Fibroblast of the aortic adventitia (primary cell): ENCODE data around the gene HEBP2. TPM values are rescaled to one million over a fixed set of nuclear protein-coding genes. Genes with fewer than 3 reads are reported as not detected.

Source experiments
- DNase-seq: peaks from one replicate; pipeline ENCODE4 v3.0.0-alpha.2; 2010; ENCODE audit warnings: low read depth
- H3K4me3 ChIP-seq: 2 replicates; pipeline ENCODE4 v1.5.1; 2011; ENCODE audit warnings: low read depth, mild to moderate bottlenecking, control low read depth, low read length, moderate library complexity
- total RNA-seq: library from RNA; depleted of rRNA; stranded (reverse); fragments of >200 nt; gene quantifications from 2 replicates; pipeline ENCODE4 v1.2.3, GENCODE V29; 2012; ENCODE audit warnings: low replicate concordance
- TF ChIP-seq, protein P1 (sequence below): IDR thresholded peaks from 2 replicates; pipeline ENCODE4 v1.5.1; 2011; ENCODE audit warnings: mild to moderate bottlenecking, low read length, control low read depth, inconsistent platforms; ENCODE audit not compliant: insufficient read depth

The HEBP2 gene
- total RNA-seq, 1 donor = 17.1 TPM

DNA sequence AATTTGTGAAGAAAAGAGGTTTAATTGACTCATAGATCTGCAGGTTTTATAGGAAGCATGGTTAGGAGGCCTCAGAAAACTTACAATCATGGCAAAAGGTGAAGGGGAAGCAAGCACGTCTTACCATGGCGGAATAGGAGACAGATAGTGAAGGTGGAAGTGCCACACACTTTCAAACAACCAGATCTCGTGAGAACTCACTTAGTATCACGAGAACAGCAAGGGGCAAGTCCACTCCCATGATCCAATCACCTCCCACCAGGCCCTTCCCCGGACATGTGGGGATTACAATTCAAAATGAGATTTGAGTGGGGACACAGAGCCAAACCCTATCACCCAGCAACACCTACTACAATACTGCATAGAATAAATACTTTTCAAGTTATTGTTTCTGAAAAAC is 7.3 kb upstream of the HEBP2 start:
- TF ChIP-seq, protein P1, sequence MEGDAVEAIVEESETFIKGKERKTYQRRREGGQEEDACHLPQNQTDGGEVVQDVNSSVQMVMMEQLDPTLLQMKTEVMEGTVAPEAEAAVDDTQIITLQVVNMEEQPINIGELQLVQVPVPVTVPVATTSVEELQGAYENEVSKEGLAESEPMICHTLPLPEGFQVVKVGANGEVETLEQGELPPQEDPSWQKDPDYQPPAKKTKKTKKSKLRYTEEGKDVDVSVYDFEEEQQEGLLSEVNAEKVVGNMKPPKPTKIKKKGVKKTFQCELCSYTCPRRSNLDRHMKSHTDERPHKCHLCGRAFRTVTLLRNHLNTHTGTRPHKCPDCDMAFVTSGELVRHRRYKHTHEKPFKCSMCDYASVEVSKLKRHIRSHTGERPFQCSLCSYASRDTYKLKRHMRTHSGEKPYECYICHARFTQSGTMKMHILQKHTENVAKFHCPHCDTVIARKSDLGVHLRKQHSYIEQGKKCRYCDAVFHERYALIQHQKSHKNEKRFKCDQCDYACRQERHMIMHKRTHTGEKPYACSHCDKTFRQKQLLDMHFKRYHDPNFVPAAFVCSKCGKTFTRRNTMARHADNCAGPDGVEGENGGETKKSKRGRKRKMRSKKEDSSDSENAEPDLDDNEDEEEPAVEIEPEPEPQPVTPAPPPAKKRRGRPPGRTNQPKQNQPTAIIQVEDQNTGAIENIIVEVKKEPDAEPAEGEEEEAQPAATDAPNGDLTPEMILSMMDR = no peak
- no peak for DNase-seq
- H3K4me3 ChIP-seq = no peak overlapping the region

DNA sequence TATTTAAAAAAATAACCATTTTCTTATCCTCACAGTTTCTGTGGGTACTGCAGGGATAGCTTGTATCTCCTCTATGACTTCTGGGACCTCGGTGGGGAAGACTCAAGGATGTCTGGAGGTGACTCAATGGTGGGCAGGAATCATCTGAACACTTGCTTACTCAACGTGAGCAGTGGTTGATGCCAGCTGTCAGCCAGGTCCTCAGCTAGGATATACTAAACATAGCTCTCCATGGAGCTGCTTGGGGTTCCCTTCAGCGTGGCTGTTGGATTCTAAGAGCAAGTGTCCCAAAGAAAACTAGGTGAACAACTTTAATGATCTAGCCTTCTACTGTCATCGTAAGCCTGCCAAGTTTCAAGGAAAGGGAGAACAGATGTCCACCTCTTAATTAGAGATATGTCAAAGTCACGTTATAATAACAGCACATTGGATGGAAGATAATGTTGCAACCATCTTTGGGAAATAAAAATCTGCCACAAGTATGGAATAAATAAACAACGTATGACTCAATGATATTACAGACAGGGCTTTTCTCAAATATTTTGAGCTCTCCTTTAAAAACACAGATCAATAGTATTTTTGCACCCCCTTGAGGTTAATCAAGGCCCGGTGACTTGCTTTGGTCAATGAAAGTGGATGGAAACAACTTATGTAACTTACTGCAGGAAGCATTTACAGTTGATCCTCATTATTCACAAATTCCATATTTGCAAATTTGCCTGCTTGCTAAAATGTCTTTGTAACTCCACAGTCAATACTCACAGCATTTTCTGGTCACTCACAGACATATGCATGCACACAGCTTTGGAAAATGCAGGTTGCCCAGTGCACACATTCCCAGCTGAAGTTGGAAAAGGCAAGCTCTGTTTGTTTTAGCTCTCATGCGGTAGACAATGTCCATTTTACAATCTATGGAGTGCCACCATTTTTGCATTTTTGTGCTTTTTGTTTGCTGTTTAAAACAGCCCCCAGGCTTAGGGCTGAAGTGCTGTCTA is 6.6 kb upstream of the HEBP2 start:
- DNase-seq = no peak
- TF ChIP-seq, protein P1 = no peak

DNA sequence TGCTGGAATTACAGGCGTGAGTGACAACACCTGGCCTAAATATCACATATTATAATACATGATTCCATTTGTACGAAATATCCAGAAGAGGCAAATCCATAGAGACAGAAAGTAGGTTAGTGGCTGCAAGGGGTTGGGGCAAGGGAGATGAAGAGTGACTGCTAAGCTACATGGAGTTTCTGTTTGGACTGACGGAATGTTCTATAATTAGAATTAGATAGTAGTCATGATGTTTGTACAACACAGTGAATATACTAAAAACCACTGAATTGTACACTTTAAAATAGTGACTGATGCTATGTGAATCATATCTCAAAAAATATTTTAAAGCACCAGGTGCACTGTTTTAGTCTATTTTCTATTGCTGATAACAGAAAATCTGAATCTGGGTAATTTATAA is 3.7 kb upstream of the HEBP2 start:
- TF ChIP-seq, protein P1 = no peak
- DNase-seq = no peak
- H3K4me3 ChIP-seq = no peak overlapping the region

More for the DNA sequence above, 6.6 kb upstream of the HEBP2 start:
- H3K4me3 ChIP-seq = no peak overlapping the region

DNA sequence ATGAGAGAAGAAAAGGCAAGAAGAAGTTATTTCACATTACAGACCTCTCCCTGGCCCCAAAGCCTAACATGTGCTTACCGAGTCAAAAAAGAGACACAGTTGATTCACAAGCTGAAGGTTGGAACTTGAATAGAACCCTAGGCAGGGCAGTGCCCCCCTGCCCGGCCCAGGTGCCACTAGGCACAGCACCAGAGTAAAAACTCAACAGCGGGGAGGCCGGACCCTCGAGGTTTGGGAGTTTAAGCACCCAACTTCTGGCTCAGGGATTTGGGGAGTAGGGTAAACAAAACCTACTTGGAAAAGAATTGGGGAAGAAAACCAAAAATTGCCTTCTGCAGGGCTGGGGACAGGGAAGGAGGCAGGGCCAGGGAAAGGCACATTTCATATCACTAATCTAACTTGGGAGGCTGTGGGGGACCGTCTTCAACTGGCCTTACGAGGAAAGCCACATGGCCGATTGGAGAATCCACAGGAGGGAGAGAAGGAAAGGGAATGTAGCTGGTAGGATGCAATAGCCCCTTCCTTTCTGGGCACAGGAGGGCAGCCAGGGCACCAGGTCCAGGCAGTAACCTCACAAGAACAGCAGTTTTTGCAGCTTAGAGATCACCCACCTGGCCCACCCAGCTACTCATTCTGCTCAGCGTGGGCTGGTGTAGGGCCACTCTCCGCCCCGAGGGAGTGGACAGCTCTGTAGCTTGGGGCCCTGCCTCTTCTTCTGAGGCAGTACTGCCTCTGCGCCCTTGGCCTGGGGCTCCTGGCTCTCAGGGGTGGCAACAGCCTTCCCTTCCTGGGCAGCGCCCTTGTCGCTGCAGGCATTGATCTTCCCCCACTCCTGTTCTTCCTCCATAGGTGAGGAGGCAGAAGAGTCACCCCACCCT is 1.8 kb upstream of the HEBP2 start:
- no peak for DNase-seq
- H3K4me3 ChIP-seq = no peak overlapping the region
- TF ChIP-seq, protein P1 = no peak

DNA sequence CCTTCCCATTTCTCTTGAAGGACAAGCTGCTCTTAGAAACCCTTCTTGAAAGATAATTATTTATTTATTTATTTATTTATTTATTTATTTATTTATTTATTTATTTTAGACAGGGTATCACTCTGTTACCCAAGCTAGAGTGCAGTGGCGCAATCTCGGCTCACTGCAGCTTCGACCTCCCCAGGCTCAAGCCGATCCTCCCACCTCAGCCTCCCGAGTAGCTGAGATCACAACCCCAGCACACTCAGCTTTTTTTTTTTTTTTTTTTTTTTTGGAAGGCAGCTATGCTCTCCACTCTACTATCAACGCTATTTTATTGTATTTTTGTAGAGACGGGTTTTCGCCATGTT is 1.2 kb upstream of the HEBP2 start:
- no peak overlapping the region for H3K4me3 ChIP-seq

DNA sequence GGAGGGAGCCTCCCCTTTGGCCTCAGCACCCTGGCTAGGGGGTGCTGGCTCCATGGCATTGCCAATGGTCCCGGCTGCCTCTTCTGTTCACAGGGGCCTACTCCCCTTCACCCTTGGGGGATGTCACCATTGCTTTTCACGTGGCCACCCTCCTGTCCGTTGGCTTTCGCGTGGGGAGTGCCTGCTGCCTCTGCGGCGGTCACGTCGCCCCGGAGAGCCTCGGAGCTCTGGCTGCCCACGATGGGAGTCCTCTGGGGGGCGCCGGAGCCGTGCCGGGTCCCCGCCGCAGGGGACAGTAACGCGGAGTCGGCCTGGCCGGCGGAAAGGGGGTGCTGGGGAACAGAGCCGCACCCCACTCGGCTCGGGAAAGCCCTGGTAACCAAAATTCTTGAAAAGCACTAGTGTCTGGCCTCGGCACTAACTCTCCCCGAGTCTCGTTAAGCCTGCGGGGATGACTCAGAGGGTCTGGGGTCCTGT is 661 bp upstream of the HEBP2 start:
- TF ChIP-seq, protein P1 = peak; percentile 9
- peak overlapping the region; percentile 75 for H3K4me3 ChIP-seq
- no peak for DNase-seq

More for the DNA sequence above, 1.2 kb upstream of the HEBP2 start:
- TF ChIP-seq, protein P1 = no peak
- DNase-seq = no peak
